ENCODE measurements around the gene MBD4.
"Not testable (repeated sequence)": the region's sequence is repeated elsewhere in the genome, so short reads cannot be mapped to it uniquely, and the experiment has no call there.

GRCh38 chr3:129391583-129391982 is 48.2 kb downstream of the MBD4 start:
- TF ChIP-seq ZBTB40 (IDR thresholded peaks at IDR 0.05; ENCODE audit: borderline replicate concordance); JUND (IDR thresholded peaks at IDR 0.05; ENCODE audit: low read depth, low read length); CTCF (IDR thresholded peaks at IDR 0.05 in 2 of 3, conservative IDR thresholded peaks at IDR 0.05 in 1 of 3; ENCODE audit: control insufficient read depth in 2 of 3, extremely low read depth in 1 of 3, insufficient read depth in 1 of 3, low read depth in 3 of 3, low read length in 3 of 3); NRF1 (conservative IDR thresholded peaks at IDR 0.05; ENCODE audit: low read depth, low read length); ZNF384 (IDR thresholded peaks at IDR 0.05; ENCODE audit: borderline replicate concordance, low read depth, low read length); SREBF2 (IDR thresholded peaks at IDR 0.05; ENCODE audit: low read length); ZSCAN29 (IDR thresholded peaks at IDR 0.05); EZH2 (IDR thresholded peaks at IDR 0.05; ENCODE audit: borderline replicate concordance, control insufficient read depth, low read depth, low read length); GABPA (IDR thresholded peaks at IDR 0.05; ENCODE audit: low read depth); SMC3 (IDR thresholded peaks at IDR 0.05; ENCODE audit: borderline replicate concordance, low read length); SUZ12 (IDR thresholded peaks at IDR 0.05; ENCODE audit: unreplicated experiment); REST (IDR thresholded peaks at IDR 0.05; ENCODE audit: low read depth, low read length); KAT2A (conservative IDR thresholded peaks at IDR 0.05; ENCODE audit: control insufficient read depth, low read depth, low read length); FOS (IDR thresholded peaks at IDR 0.05; ENCODE audit: borderline replicate concordance, extremely low read depth, insufficient read length): not testable (repeated sequence)

Data from GM12878 (cell line).